ENCODE results near the gene CCN6. TPM values are rescaled to one million over a fixed set of nuclear protein-coding genes. Genes with fewer than 3 reads are reported as not detected.
"Not testable (repeated sequence)": the region's sequence is repeated elsewhere in the genome, so short reads cannot be mapped to it uniquely, and the experiment has no call there.

The CCN6 gene
- total RNA-seq, 1 experiment from 2014 or later = not detected

GRCh38 chr6:112044856-112045255 lies 9.0 kb upstream of the CCN6 start:
- DNase-seq (ENCODE audit: low read depth, low spot score) (no peak), ATAC-seq (no peak)
- Histone ChIP-seq H4K20me1 (ENCODE audit: insufficient read depth) (no peaks in the 10 kb centered on the region), H3K9me3 (ENCODE audit: control insufficient read depth in 1 of 2, insufficient read depth in 1 of 2, low read depth in 1 of 2, low read length in 2 of 2) (no peaks in the 10 kb centered on the region), H3K27ac (ENCODE audit: low read depth, low read length) (no peak overlapping the region), H3K9me2 (ENCODE audit: insufficient read depth) (no peaks in the 10 kb centered on the region), H2AFZ (ENCODE audit: low read depth, low read length, poor library complexity, severe bottlenecking) (no peak overlapping the region), H3K4me3 (replicated peaks in 1 of 2; ENCODE audit: low read depth in 1 of 2, low read length in 2 of 2) (no peak overlapping the region), H3K36me3 (ENCODE audit: control insufficient read depth in 1 of 2, insufficient read depth in 2 of 2, low read length in 2 of 2) (no peaks in the 10 kb centered on the region), H3K4me2 (ENCODE audit: low read length) (no peak overlapping the region), H3K9ac (ENCODE audit: low read length) (no peak overlapping the region), H3K79me2 (ENCODE audit: insufficient read depth, low read length) (no peaks in the 10 kb centered on the region), H3K4me1 (ENCODE audit: control insufficient read depth in 1 of 2, insufficient read depth in 2 of 2, low read length in 2 of 2) (0 out of 4 replicates have a peak, but pooled peaks cover 0 to 4% of the 10 kb centered on the region in 2 experiments), H3K27me3 (ENCODE audit: insufficient read depth, low read length) (no peaks in the 10 kb centered on the region)
- RAD21 ChIA-PET (ENCODE audit: low non-redundant PET in 1 of 2, low total read pairs in 2 of 2, uncharacterized antibody in 2 of 2, unreplicated experiment in 2 of 2) = no interaction called here
- BruUV-seq (replicated peaks) = no TSS peak
- no peak for TF ChIP-seq TCF7L2 (IDR thresholded peaks at IDR 0.05; ENCODE audit: borderline replicate concordance, extremely low read depth, insufficient read depth, insufficient read length)
- no peak for TF ChIP-seq ZNF274 (IDR thresholded peaks at IDR 0.05; ENCODE audit: low read depth, low read length)
- no peak for TF ChIP-seq EGR1 (IDR thresholded peaks at IDR 0.05; ENCODE audit: low read depth)
- TF ChIP-seq ZBTB33 (IDR thresholded peaks at IDR 0.05; ENCODE audit: extremely low read depth, insufficient replicate concordance, low read length) = no peak
- TF ChIP-seq CEBPB (IDR thresholded peaks at IDR 0.05; ENCODE audit: low read depth) = no peak
- TF ChIP-seq EZH2 (IDR thresholded peaks at IDR 0.05) = no peak
- TF ChIP-seq FOSL1 (IDR thresholded peaks at IDR 0.05; ENCODE audit: low read depth) = no peak
- TF ChIP-seq SIN3A (IDR thresholded peaks at IDR 0.05; ENCODE audit: low read depth) = no peak
- TF ChIP-seq ZFX (IDR thresholded peaks at IDR 0.05) = no peak
- TF ChIP-seq ATF3 (IDR thresholded peaks at IDR 0.05) = no peak
- no peak for TF ChIP-seq YY1 (IDR thresholded peaks at IDR 0.05; ENCODE audit: extremely low read depth, insufficient replicate concordance, low read depth, low read length)
- TF ChIP-seq SRF (IDR thresholded peaks at IDR 0.05; ENCODE audit: low read depth) = no peak
- intact Hi-C loops (cut with micrococcal nuclease) = loop anchor here (5.0 kb wide), 1 partner anchor 48 kb away; no protein-coding TSS in a partner anchor
- CTCF ChIA-PET = no interaction called here
- POLR2A ChIA-PET = no interaction called here

GRCh38 chr6:112047523-112047922 lies 6.4 kb upstream of the CCN6 start:
- ATAC-seq; H3K9me2 ChIP-seq (ENCODE audit: insufficient read depth); H2AFZ ChIP-seq (ENCODE audit: low read depth, low read length, poor library complexity, severe bottlenecking); RAD21 ChIA-PET (ENCODE audit: low non-redundant PET in 1 of 2, low total read pairs in 2 of 2, uncharacterized antibody in 2 of 2, unreplicated experiment in 2 of 2); BruUV-seq (replicated peaks); H3K36me3 ChIP-seq (ENCODE audit: control insufficient read depth in 1 of 2, insufficient read depth in 2 of 2, low read length in 2 of 2); H3K4me2 ChIP-seq (ENCODE audit: low read length); H3K27me3 ChIP-seq (ENCODE audit: insufficient read depth, low read length); H3K79me2 ChIP-seq (ENCODE audit: insufficient read depth, low read length); DNase-seq (ENCODE audit: low read depth, low spot score); intact Hi-C loops (cut with micrococcal nuclease); H3K9ac ChIP-seq (ENCODE audit: low read length); H3K9me3 ChIP-seq (ENCODE audit: control insufficient read depth in 1 of 2, insufficient read depth in 1 of 2, low read depth in 1 of 2, low read length in 2 of 2); CTCF ChIA-PET; POLR2A ChIA-PET; H3K4me3 ChIP-seq (replicated peaks in 1 of 2; ENCODE audit: low read depth in 1 of 2, low read length in 2 of 2); H3K4me1 ChIP-seq (ENCODE audit: control insufficient read depth in 1 of 2, insufficient read depth in 2 of 2, low read length in 2 of 2); H4K20me1 ChIP-seq (ENCODE audit: insufficient read depth); H3K27ac ChIP-seq (ENCODE audit: low read depth, low read length): not testable (repeated sequence)

Data from HCT116 (cell line).